Measurements from ENCODE around the gene SLC49A4.

SLC49A4 gene

GRCh38 chr3:122890077-122890719, 95.3 kb downstream of the SLC49A4 start:
- Histone ChIP-seq H2BK120ac (ENCODE audit: low read depth, low read length) (no peak overlapping the region), H3K9ac (ENCODE audit: low read length) (no peak overlapping the region), H3K4me1 (ENCODE audit: control insufficient read depth, insufficient read depth, low read depth, low read length) (peaks cover 6% of the 10 kb centered on the region), H4K91ac (ENCODE audit: low read length) (no peak overlapping the region), H3K27ac (ENCODE audit: low read length, poor library complexity, severe bottlenecking) (no peak overlapping the region), H2AFZ (ENCODE audit: low read depth, low read length) (no peak overlapping the region), H3K9me3 (ENCODE audit: control insufficient read depth, low read length) (no peaks in the 10 kb centered on the region), H3K36me3 (ENCODE audit: control insufficient read depth in 1 of 2, insufficient read depth in 2 of 2, low read depth in 1 of 2, low read length in 2 of 2) (no peaks in the 10 kb centered on the region), H3K27me3 (ENCODE audit: control insufficient read depth in 1 of 2, insufficient read depth in 1 of 2, low read length in 2 of 2) (peaks cover 5 to 17% of the 10 kb centered on the region in 2 experiments), H2AK5ac (ENCODE audit: low read length, severe bottlenecking) (no peak overlapping the region), H3K79me1 (replicated peaks; ENCODE audit: low read length, poor library complexity, severe bottlenecking) (no peaks in the 10 kb centered on the region), H4K8ac (ENCODE audit: low read length) (no peak overlapping the region), H3K18ac (ENCODE audit: low read depth in 1 of 2, low read length in 2 of 2) (no peak overlapping the region), H3K14ac (ENCODE audit: low read length in 2 of 2) (no peak overlapping the region), H3K23ac (ENCODE audit: low read length in 2 of 2) (no peak overlapping the region), H2BK12ac (ENCODE audit: low read length in 2 of 2) (no peak overlapping the region), H3K4ac (ENCODE audit: low read depth in 1 of 2, low read length in 2 of 2) (no peak overlapping the region), H3K4me3 (ENCODE audit: insufficient read depth in 1 of 2, low read depth in 1 of 2, low read length in 2 of 2) (no peak overlapping the region), H3K4me2 (ENCODE audit: low read length, poor library complexity, severe bottlenecking) (no peak overlapping the region), H2BK5ac (ENCODE audit: low read depth, low read length, poor library complexity, severe bottlenecking) (no peak overlapping the region), H2BK15ac (ENCODE audit: low read depth, poor library complexity, severe bottlenecking) (no peak overlapping the region)
- 80% methylated on average over 3 of the region's 6 CpGs for WGBS
- peak; percentile 4 for DNase-seq

GRCh38 chr3:122890720-122891220, 95.9 kb downstream of the SLC49A4 start:
- Histone ChIP-seq H3K4me1 (ENCODE audit: control insufficient read depth, insufficient read depth, low read depth, low read length) (peaks cover 6% of the 10 kb centered on the region), H2BK12ac (ENCODE audit: low read length in 2 of 2) (no peak overlapping the region), H3K9ac (ENCODE audit: low read length) (no peak overlapping the region), H4K91ac (ENCODE audit: low read length) (no peak overlapping the region), H2BK120ac (ENCODE audit: low read depth, low read length) (no peak overlapping the region), H2AK5ac (ENCODE audit: low read length, severe bottlenecking) (no peak overlapping the region), H4K8ac (ENCODE audit: low read length) (no peak overlapping the region), H3K4me3 (ENCODE audit: insufficient read depth in 1 of 2, low read depth in 1 of 2, low read length in 2 of 2) (no peak overlapping the region), H3K4me2 (ENCODE audit: low read length, poor library complexity, severe bottlenecking) (no peak overlapping the region), H3K27ac (ENCODE audit: low read length, poor library complexity, severe bottlenecking) (no peak overlapping the region), H3K14ac (ENCODE audit: low read length in 2 of 2) (no peak overlapping the region), H2AFZ (ENCODE audit: low read depth, low read length) (no peak overlapping the region), H3K23ac (ENCODE audit: low read length in 2 of 2) (no peak overlapping the region), H2BK5ac (ENCODE audit: low read depth, low read length, poor library complexity, severe bottlenecking) (no peak overlapping the region), H2BK15ac (ENCODE audit: low read depth, poor library complexity, severe bottlenecking) (no peak overlapping the region), H3K4ac (ENCODE audit: low read depth in 1 of 2, low read length in 2 of 2) (no peak overlapping the region), H3K27me3 (ENCODE audit: control insufficient read depth in 1 of 2, insufficient read depth in 1 of 2, low read length in 2 of 2) (peaks cover 6 to 23% of the 10 kb centered on the region in 2 experiments), H3K36me3 (ENCODE audit: control insufficient read depth in 1 of 2, insufficient read depth in 2 of 2, low read depth in 1 of 2, low read length in 2 of 2) (no peaks in the 10 kb centered on the region), H3K9me3 (ENCODE audit: control insufficient read depth, low read length) (no peaks in the 10 kb centered on the region), H3K79me1 (replicated peaks; ENCODE audit: low read length, poor library complexity, severe bottlenecking) (no peaks in the 10 kb centered on the region), H3K18ac (ENCODE audit: low read depth in 1 of 2, low read length in 2 of 2) (no peak overlapping the region)
- WGBS = 92% methylated on average over 4 of the region's 4 CpGs
- DNase-seq = no peak

GRCh38 chr3:122892118-122892960, 97.5 kb downstream of the SLC49A4 start:
- Histone ChIP-seq H4K8ac (ENCODE audit: low read length) (no peak overlapping the region), H2BK12ac (ENCODE audit: low read length in 2 of 2) (no peak overlapping the region), H4K91ac (ENCODE audit: low read length) (no peak overlapping the region), H3K9ac (ENCODE audit: low read length) (no peak overlapping the region), H3K23ac (ENCODE audit: low read length in 2 of 2) (no peak overlapping the region), H2BK15ac (ENCODE audit: low read depth, poor library complexity, severe bottlenecking) (no peak overlapping the region), H3K4me3 (ENCODE audit: insufficient read depth in 1 of 2, low read depth in 1 of 2, low read length in 2 of 2) (no peak overlapping the region), H2AFZ (ENCODE audit: low read depth, low read length) (no peak overlapping the region), H3K79me1 (replicated peaks; ENCODE audit: low read length, poor library complexity, severe bottlenecking) (no peaks in the 10 kb centered on the region), H2AK5ac (ENCODE audit: low read length, severe bottlenecking) (no peak overlapping the region), H3K36me3 (ENCODE audit: control insufficient read depth in 1 of 2, insufficient read depth in 2 of 2, low read depth in 1 of 2, low read length in 2 of 2) (no peaks in the 10 kb centered on the region), H3K4me2 (ENCODE audit: low read length, poor library complexity, severe bottlenecking) (no peak overlapping the region), H2BK120ac (ENCODE audit: low read depth, low read length) (no peak overlapping the region), H3K14ac (ENCODE audit: low read length in 2 of 2) (no peak overlapping the region), H3K27ac (ENCODE audit: low read length, poor library complexity, severe bottlenecking) (no peak overlapping the region), H3K4me1 (ENCODE audit: control insufficient read depth, insufficient read depth, low read depth, low read length) (peaks cover 6% of the 10 kb centered on the region), H3K4ac (ENCODE audit: low read depth in 1 of 2, low read length in 2 of 2) (no peak overlapping the region), H3K18ac (ENCODE audit: low read depth in 1 of 2, low read length in 2 of 2) (no peak overlapping the region), H2BK5ac (ENCODE audit: low read depth, low read length, poor library complexity, severe bottlenecking) (no peak overlapping the region), H3K27me3 (ENCODE audit: control insufficient read depth in 1 of 2, insufficient read depth in 1 of 2, low read length in 2 of 2) (peaks cover 10 to 34% of the 10 kb centered on the region in 2 experiments), H3K9me3 (ENCODE audit: control insufficient read depth, low read length) (no peaks in the 10 kb centered on the region)
- WGBS = 91% methylated on average over 18 of the region's 21 CpGs
- DNase-seq = no peak

GRCh38 chr3:122893282-122893681, 98.4 kb downstream of the SLC49A4 start:
- Histone ChIP-seq H3K4me2 (ENCODE audit: low read length, poor library complexity, severe bottlenecking) (no peak overlapping the region), H3K4me1 (ENCODE audit: control insufficient read depth, insufficient read depth, low read depth, low read length) (peaks cover 6% of the 10 kb centered on the region), H3K18ac (ENCODE audit: low read depth in 1 of 2, low read length in 2 of 2) (no peak overlapping the region), H2BK120ac (ENCODE audit: low read depth, low read length) (no peak overlapping the region), H2AFZ (ENCODE audit: low read depth, low read length) (no peak overlapping the region), H2BK15ac (ENCODE audit: low read depth, poor library complexity, severe bottlenecking) (no peak overlapping the region), H3K79me1 (replicated peaks; ENCODE audit: low read length, poor library complexity, severe bottlenecking) (no peaks in the 10 kb centered on the region), H2BK5ac (ENCODE audit: low read depth, low read length, poor library complexity, severe bottlenecking) (no peak overlapping the region), H3K27ac (ENCODE audit: low read length, poor library complexity, severe bottlenecking) (no peak overlapping the region), H2AK5ac (ENCODE audit: low read length, severe bottlenecking) (no peak overlapping the region), H3K36me3 (ENCODE audit: control insufficient read depth in 1 of 2, insufficient read depth in 2 of 2, low read depth in 1 of 2, low read length in 2 of 2) (no peaks in the 10 kb centered on the region), H3K9me3 (ENCODE audit: control insufficient read depth, low read length) (no peaks in the 10 kb centered on the region), H3K23ac (ENCODE audit: low read length in 2 of 2) (no peak overlapping the region), H3K27me3 (ENCODE audit: control insufficient read depth in 1 of 2, insufficient read depth in 1 of 2, low read length in 2 of 2) (peaks cover 11 to 34% of the 10 kb centered on the region in 2 experiments), H3K4ac (ENCODE audit: low read depth in 1 of 2, low read length in 2 of 2) (no peak overlapping the region), H2BK12ac (ENCODE audit: low read length in 2 of 2) (no peak overlapping the region), H4K91ac (ENCODE audit: low read length) (no peak overlapping the region), H3K4me3 (ENCODE audit: insufficient read depth in 1 of 2, low read depth in 1 of 2, low read length in 2 of 2) (no peak overlapping the region), H4K8ac (ENCODE audit: low read length) (no peak overlapping the region), H3K9ac (ENCODE audit: low read length) (no peak overlapping the region), H3K14ac (ENCODE audit: low read length in 2 of 2) (no peak overlapping the region)
- 91% methylated on average over 7 of the region's 8 CpGs for WGBS
- DNase-seq = no peak

Measured in mesenchymal stem cell (in vitro differentiated cells and primary cell).